ENCODE results near the gene YPEL2. TPM values are rescaled to one million over a fixed set of nuclear protein-coding genes. Genes with fewer than 3 reads are reported as not detected.
A peak's percentile ranks its signal among the peaks of the same experiment; 100 is the strongest.

The YPEL2 gene
- polyA plus RNA-seq, 1 donor = 36.1 TPM

DNA sequence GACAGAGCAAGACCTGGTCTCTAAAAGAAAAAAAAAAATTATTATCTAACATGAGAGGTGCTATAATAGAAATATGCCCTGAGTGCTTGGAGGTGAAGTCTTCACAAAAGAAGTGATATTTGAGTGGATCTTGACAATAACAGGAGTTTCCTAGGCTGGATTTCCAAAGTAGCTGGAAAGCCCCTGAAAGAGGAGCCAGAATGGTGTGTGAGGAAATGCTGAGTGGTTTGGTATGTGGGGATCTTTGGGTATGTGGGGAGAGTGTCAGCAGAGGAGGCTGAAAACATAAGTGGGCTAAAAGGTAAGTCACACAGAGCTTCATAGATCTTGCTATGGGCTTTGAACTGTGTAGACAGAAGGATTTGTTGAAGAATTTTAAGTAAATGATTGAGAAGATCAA is 100.1 kb downstream of the YPEL2 start:
- DNase-seq = no peak

DNA sequence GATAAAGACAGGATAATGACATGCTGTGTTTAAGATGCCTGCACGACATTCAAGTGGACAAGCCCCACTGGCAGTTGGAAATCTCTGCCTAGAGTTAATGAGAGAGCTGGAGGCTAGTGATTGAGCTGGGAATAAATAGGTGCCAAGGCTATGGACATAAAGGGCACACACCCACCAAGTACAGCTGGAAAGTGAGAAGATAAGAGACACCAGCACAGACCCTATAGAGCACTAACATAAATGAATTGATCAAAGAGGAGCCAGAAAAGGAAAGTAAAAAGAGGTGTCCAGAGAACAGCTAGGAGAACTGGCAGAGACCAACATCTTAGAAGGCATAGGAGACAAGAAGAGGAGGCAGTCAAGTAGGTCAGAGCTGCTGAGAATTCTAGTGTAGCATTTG is 101.2 kb downstream of the YPEL2 start:
- DNase-seq = no peak

- DNase-seq = no peak
Observed at GRCh38 chr17:59433586-59433985, 102.1 kb downstream of the YPEL2 start.

GRCh38 chr17:59434429-59434828 is 103.0 kb downstream of the YPEL2 start:
- no peak for DNase-seq

DNA sequence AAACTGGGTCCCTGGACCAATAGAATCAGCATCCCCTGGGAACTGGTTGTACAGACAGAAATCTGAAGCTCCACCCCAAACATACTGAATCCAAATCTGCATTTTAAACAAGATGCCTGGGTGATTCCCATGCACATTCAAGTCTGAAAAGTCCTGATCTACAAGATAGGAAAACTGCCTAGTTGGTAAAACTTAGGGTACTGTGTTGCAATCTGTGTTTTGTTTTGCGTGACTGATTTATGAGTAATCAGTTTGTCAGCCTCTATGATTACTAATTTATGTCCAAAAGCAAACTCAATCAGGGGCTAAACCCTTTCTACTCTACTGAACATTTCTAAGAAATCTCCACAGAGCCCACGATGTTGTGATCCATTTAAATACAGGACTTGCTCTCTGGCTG is 103.8 kb downstream of the YPEL2 start:
- DNase-seq = no peak

DNA sequence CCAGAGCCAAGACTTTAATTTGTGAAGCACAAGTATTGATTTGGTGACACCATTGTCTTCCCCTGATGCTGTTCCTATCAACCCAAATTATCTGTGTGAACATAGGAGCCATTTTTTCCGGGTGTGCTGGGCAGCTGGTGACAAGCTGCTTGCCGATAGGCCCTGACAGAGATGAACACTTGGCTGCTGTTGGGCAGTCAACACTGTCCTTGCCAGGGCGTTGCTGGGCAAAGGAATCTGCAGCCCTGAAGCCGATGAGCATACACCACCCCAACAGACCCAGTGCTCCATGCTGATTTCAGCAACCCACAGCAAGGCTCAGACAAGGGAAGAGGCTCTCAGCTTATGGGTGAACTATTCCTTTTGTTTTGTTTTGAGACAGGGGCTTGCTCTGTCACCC is 105.4 kb downstream of the YPEL2 start:
- DNase-seq = no peak

- DNase-seq = no peak
Observed at GRCh38 chr17:59437791-59438281, 106.4 kb downstream of the YPEL2 start.

GRCh38 chr17:59439262-59439661 is 107.8 kb downstream of the YPEL2 start:
- peak; percentile 50 for DNase-seq

DNA sequence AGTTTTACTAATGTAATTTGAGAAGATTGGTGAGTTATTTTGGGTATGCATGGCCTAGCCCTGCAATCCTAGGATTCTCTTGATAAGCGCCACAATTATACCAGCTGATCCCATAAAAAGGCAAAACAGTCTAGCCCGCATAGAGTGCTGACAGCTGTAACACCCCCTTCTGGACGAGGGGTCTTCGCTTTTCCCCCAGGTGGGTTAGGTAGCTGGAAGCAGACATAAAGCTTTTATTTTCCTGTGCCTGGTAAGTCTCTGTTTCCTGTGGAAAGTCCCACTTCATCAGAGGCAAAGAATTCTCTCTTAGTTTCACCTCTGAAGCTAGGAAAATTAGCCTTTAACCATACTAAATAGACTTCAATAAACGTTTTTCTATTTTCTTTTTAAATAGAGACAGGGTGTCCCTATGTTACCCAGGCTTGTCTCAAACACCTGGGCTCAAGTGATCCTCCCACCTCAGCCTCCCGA is 108.3 kb downstream of the YPEL2 start:
- no peak for DNase-seq

GRCh38 chr17:59440757-59441463 is 109.5 kb downstream of the YPEL2 start:
- peak; percentile 94 for DNase-seq

DNA sequence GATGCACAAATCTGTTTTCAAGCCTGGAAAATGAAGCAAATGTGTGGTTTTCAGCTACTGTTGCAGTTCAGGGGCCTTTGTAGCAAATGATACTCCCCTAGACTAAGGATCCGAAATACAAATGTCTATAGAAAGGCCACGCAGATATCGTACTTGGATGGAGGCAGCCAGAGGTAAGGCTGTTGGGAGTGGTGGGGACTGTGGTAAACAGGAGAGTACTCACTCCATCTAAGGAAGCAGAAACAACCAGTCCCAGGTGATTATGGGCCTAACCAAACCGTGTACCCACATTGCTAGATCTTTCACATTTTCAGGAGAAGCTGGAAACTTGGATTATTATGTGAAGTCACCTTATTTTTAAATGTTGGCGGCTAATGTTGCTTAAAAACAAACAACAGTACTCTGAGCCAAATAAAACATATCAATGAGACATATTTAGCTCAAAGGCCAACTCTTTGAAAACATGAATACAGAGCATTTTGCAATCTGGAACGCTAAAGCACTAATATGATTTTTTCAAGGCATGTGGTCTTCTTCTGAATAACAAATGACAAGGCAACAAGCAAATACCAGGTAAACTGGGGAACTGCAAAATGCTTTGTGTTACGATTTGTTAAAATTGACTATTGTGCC is 110.1 kb downstream of the YPEL2 start:
- DNase-seq = no peak

DNA sequence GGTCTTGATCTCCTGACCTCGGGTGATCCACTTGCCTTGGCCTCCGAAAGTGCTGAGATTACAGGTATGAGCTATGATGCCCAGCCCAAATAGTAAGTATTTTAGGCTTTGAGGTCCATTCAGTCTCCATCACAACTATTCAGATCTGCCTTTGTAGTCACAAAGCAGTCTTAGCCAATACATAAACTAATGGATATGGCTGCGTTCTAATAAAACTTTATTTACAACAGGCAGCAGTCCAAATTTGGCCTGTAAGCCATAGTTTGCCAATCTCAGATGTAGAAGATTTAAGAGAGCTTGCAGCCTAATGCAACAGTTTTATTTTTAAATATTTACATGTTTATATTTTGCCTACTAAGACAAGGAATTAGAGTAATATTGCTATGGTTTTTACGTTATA is 111.7 kb downstream of the YPEL2 start:
- no peak for DNase-seq

Other genes starting within 250 kb of the YPEL2 start
- gene TRIM37, start 224.8 kb upstream of the YPEL2 start, polyA plus RNA-seq (ENCODE audit: insufficient read length) = 30.9 TPM
- gene SKA2, start 176.5 kb upstream of the YPEL2 start, polyA plus RNA-seq (ENCODE audit: insufficient read length) = 91.7 TPM
- gene PRR11, start 175.9 kb upstream of the YPEL2 start, polyA plus RNA-seq (ENCODE audit: insufficient read length) = 27.9 TPM
- gene SMG8, start 121.6 kb upstream of the YPEL2 start, polyA plus RNA-seq (ENCODE audit: insufficient read length) = 25.3 TPM
- 12.5 TPM for gene GDPD1, start 111.1 kb upstream of the YPEL2 start, polyA plus RNA-seq (ENCODE audit: insufficient read length)
- gene DHX40, start 234.0 kb downstream of the YPEL2 start, polyA plus RNA-seq (ENCODE audit: insufficient read length) = 99.9 TPM